HG03565 (cell line): Measurements from ENCODE around the gene ATP13A4.
"Not testable (repeated sequence)": the region's sequence is repeated elsewhere in the genome, so short reads cannot be mapped to it uniquely, and the experiment has no call there.

Experiments used
- ATAC-seq: cut with Tn5 transposase; IDR thresholded peaks from one replicate; pipeline ENCODE4 v1.9.1; 2021; ENCODE audit warnings: mild to moderate bottlenecking, moderate library complexity; ENCODE audit not compliant: unreplicated experiment

The ATP13A4 gene

DNA sequence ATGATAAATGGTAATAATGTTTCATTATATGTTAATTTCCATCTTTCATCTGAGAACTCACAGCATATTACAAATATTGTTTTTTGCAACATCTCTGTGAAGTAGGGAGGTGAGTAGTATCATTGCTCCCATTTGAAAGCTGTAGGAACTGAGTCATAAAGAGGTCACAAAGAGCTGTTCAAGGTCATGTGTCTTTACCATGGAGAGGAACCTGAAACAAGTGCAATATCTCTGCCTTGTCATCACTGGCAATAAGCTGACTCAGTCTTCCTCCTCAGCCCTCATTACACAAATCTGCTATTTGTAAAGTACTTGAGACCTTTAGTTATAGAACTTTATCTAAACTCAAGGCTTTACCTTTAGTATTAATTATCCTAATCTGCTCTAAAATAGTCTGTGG lies 4.4 kb upstream of the ATP13A4 start:
- no peak for ATAC-seq

DNA sequence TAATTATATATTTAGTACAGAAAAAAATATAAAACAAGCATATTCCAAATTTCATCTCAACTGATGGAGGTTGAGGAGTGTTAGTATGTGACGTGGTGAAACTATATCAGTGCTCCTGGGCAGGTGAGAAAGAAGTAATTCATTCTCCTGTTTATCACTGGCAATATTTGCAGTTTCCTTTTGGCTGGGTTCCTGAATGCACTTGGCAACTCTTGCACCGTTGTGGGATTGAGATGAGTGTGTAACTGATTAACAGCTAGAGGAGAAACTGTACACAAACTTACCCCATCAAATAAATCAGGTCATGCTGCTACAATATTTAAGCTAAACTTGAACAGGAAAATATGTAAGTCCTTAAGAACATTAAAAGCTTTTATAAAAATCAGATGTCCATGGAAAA lies 2.1 kb upstream of the ATP13A4 start:
- ATAC-seq, result no peak

DNA sequence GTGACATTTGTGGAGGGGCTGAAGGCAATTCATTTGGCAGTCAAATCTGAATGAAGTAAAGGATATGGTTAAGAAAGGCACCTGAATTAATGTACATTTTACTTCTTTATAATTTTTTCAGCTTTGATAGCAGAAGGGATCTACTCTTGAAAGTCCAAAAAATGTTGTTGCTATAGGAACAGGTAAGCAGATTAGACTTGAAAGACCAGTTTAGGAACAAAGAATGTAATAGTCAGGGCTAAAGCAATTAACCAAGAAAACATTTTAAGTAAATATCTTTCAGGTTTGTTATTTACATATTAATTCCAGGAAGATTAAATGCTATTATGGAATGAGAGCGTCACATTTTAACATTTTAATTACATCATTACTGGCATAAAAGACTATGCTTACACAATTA lies 1.1 kb downstream of the ATP13A4 start:
- ATAC-seq, result no peak

DNA sequence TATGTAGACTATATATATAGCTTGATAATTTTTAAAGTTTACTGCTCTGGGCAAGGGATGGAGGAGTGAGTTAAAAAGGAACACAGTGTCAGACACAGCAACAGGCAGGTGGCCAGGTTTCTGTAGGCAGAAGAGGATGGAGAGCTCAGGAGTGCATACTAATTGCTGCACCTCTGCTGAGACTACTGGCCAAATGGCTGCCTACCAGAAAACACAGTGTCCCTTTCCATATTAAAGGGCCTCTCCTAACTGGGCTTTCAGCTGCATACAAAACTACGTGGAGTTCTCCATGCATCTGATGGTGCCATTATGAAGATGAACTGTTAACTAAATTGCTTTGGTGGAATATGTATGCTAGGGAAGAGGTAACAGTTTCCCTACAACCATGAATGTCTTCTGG lies 1.8 kb downstream of the ATP13A4 start:
- no peak for ATAC-seq

DNA sequence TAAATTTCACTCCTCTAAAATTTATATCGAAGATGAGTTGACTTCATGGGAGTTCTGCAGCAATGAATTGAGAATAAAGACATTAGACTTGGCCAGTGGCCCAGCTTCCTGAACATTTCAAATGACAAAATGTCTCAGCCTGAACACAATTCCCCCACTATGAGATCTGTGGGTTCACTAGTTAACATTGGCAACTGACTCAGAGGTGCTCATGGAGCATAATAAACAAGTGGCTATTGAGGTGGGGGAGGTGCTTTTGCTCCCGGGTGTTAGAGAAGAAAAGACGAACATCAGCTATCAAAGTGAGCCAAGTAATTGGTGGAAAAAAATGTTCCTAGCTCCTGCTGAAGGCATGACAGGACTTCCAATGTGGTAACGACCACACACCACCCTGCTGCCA lies 6.3 kb downstream of the ATP13A4 start:
- no peak for ATAC-seq

DNA sequence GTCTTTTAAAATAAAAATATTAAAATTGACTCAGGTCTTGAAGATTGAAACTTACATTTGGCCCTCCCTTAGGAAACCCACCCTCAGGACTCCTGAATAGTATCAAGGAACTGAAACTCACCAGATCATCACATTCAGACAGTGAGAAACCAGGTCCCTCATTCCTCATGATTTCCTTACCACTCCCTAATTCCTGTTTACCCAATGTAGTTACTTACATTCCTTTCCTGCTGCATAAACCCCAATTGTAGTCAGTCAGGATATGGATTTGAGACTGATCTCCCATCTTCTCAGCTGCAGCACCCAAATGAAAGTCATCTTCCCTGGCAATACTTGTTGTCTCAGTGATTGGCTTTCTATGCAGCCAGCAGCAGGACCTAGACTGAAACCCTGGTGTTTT lies 8.6 kb downstream of the ATP13A4 start:
- no peak for ATAC-seq

DNA sequence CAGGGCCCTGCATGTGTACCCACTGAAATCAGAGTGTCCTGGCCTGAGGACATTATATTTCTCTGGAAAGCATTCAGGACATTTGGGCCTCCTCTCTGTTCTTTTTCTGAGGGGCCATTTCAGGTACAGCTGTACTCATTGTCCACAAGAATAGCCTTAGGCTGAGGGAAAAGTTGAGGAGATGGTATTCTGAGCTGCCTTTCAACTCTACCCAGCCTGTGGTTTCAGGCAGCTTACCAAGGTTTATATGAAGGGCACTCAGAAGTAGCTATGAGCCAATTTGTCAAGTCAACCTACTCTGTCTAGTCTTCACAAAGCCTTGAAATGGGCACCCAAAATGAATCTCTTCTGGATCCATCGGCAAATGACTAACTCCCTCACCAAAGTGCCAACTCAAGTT lies 9.4 kb downstream of the ATP13A4 start:
- no peak for ATAC-seq

DNA sequence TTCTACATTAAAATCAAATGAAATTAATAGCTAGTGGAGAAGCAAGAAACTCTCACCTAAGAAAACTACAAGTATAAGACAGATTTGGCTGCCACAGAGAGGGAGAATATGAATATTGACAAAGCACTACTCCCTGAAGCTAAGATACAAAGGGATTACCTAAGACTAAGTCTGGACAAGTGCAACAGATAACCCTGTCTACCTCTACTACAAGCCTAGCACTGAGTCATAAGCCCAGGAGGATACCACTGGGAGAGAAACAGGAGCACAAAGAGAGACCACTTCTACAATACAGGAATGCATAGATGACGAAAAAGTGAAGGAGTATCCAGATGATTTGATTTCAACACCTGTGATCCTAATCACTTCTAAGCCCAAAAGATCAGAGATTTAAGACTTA lies 10.4 kb downstream of the ATP13A4 start:
- no peak for ATAC-seq

DNA sequence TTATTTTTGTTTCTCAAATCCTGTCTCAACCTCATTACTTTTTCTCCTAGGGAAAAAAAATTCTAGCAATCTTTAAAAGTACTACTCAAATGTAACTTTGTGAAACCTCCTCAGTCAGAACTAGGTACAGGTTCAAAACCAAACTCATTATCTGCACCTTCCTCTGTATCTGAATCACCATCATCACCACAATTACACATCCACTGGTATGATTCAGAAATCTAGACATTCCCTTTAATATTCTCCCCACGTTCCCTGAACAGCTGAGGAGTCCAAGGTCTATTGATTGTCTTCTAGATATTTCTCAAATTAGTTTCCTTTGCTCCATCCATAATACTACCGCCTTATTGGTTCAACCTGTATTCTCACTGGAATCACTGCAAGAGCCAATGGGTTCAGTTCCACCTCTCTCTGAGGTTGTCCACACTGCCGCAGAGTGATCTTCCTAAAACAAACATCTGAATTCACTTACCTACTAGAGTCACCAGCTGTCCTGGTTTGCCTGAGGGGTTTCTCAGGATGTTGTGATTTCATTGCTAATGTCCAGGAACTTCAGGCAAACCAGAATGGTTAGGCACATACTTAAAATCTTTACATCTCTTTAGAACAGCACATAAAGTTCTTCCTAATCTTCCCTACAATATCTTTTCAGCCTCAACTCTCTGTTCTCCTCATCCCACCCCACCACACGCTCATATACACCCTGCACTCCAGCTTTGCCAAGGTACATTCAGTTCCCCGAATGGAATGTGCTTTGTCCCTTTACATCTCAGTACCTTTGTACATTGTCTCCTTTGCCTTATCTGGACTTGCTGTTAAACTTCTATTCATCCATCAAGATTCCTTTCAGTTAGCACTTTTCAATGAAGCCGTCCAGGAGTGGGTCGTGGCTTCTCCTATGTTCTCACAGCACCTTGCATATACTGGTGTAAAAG lies 24.2 kb downstream of the ATP13A4 start:
- no peak for ATAC-seq

DNA sequence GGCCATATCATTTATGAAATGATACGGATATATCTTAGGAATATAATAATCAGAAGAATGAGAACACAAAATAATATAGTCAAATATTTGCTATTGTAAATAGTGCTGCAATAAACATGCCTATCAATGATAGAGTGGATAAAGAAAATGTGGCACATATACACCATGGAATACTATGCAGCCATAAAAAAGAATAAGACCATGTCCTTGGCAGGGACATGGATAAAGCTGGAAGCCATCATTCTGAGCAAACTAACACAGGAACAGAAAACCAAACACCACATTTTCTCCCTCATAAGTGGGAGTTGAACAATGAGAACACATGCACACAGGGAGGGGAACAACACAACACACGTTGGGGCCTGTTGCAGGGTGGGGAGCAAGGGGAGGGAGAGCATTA lies 28.6 kb downstream of the ATP13A4 start:
- ATAC-seq, result not testable (repeated sequence)

DNA sequence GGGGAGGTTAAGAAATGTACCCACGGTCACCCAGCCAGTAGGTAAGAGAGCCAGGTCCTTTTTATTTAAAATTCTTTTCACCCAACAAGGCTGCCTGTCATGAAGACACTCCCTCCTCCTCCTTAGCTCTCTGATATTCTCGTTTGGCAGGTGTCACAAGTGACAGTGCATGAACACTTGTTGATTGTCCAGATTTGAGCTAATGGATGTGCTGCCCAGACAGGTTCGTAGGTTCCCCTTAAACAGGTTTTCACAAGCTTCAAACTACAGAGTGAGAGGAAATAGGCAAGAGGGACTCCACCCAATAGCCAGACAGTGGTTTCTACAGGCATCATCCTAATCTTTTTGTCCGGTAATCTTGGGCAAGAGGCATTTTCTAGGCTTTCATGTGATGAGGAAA lies 32.2 kb downstream of the ATP13A4 start:
- ATAC-seq, result no peak

DNA sequence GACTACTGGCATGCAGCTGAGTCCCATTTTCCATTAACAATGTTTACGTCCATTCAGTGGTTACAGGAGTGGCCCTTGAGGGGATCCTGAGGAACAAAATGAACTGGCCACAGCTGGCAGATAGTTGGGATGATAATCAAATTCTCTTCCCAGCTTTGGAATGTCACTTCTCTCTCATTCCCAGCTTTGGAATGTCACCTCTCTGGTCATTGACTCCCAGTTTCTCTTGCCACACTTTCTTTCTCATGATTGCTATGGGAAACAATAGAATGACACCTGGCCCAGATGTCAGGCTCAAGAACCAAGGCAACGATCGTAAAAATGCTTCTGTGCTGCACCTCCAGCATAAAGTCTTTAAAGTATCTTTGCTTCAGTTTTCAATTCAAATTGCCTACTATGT lies 34.0 kb downstream of the ATP13A4 start:
- ATAC-seq, result no peak

DNA sequence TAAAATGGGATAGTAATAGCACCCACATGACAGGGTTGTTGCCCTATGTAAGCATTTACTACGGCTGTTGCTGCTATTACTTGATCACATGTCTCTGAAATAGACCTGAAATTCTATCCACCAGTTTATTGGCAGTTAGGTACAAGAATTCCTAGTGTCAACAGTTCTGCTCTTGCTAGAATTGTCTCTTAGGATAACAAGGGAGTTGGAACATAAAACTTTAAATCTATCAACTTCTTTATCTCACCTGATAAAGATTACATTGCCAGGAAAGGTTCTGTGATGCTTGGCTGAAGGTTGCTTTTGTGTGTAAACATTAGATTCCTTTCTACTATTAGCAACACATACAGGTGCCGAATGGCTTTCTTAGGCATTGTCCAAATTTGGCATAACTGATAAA lies 38.7 kb downstream of the ATP13A4 start:
- ATAC-seq, result no peak

DNA sequence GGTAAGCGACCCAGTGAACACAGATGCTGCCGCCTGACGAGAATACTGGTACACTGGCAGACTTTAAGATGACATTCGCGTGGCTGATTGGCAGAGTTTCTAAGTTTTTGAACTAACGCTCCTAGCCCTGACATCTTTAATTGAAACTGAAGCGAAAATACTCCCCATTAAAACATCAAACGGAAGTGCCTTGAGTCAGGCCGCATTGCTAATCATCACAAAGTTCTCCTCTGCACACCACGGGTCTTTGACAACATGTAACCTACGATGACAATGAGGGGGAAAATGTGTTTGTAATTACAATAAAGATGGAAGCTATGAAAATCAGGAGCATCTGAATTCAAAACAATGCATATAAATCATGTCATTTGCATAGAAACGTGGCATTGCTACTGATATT lies 44.5 kb downstream of the ATP13A4 start:
- ATAC-seq, result no peak

DNA sequence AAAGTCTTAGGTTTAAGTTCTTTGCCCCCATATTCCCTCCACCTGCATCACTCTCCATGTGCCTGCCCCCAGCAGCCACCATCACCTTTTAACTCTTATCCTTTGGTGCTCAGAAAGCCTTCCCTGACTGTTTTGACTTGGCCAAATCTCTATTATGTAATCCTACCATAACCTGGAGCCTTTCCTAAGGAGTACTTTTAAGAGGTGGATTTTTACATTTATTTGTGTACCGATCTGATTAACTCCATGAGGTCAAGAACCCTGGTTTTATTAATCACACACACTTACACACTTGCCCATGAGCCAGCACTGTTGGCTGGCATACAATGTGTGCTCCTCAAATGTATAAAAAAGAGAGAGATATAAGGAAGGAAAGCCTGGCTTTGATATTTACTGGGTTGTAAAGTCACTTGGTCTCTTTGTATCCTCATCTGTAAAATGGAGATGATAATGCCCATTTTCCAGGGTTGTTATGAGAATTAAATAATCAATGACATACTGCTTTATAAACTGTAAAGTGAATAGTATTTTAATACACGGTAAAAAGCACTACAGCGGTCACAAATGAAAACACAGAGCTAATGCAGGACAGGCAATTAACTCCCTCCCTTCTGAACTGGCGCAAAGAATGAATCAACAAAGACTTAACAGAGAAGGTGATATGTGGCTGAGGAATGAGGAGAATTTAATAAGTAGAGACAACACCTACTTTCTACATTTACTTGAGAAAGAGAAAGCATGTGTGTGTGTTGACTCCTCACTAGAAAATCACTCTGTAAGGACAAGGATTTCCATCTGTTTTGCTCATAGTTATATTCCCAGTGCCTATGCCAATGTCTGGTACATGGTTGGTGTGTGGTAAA lies 45.4 kb downstream of the ATP13A4 start:
- ATAC-seq, result no peak

DNA sequence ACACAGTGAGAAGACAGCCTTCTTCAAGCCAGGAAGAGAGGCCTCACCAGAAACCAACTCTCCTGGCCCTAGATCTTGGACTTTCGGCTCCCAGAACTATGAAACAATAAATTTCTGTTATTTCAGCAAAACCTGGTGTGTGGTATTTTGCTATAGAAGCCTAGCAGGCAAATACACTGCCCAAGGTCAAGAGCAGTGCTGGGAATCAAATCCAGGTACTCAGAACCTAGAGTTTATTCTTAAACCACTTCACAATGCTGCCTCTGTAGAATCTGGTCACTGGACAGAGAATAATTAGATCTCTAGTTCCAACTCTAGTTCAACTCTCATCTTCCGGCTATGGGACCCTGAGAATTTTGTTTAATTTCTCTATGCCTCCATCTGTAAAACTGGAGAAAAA lies 46.6 kb downstream of the ATP13A4 start:
- ATAC-seq, result no peak

DNA sequence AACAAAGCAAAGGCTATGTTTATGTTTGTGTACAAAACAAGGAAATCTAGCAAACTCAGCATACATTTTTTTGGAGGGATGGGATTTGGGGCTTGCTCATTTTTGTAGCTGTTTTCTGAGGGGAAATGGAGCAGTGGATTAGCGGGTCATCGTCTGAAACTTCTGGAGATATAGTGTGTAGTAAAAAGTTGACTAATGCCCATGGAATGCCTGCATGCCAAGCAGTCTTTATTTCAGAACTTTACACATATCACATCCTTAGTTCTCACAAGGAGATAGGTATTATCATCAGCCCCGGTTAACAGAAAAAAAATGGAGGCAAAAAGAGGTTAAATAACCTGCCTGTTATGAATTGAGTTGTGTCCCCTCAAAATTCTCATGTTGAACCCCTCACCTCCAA lies 47.1 kb downstream of the ATP13A4 start:
- ATAC-seq, result no peak

DNA sequence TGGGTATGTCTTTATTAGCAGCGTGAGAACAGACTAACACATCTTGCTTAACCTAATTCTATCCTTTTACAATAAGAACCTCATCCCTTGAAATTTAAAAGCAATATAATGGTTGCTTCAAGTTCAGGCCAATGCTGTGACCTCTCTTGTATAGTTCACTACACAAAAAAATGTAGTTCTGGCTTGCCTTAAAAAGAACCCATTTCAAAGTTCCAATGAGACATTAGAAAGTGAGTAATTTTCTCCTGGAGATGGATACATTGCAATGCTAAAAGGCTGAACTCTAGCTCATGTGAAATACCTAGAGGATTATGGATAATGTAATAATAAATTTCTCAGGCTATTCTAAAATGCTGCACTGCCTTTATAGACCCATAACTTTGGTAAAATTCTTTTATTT lies 47.8 kb downstream of the ATP13A4 start:
- no peak for ATAC-seq

DNA sequence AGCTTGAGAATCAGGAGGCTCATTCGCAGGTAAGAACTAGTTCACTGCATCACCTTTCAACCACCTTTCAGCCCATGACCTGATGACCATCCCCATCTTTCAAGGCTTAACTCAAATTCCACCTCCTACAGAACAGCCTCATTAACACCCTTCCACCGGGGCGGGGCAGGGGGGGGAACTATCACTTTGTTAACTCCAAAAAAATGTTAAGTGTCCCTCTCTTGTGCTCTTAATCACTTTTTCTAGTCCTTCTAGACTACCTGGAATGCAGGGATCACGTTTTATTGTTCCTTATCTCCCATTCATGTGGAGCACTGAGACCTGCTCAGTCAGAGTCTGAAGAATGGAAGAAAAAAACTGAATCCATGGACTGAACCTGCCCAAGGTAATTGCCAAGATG lies 51.8 kb downstream of the ATP13A4 start:
- no peak for ATAC-seq

DNA sequence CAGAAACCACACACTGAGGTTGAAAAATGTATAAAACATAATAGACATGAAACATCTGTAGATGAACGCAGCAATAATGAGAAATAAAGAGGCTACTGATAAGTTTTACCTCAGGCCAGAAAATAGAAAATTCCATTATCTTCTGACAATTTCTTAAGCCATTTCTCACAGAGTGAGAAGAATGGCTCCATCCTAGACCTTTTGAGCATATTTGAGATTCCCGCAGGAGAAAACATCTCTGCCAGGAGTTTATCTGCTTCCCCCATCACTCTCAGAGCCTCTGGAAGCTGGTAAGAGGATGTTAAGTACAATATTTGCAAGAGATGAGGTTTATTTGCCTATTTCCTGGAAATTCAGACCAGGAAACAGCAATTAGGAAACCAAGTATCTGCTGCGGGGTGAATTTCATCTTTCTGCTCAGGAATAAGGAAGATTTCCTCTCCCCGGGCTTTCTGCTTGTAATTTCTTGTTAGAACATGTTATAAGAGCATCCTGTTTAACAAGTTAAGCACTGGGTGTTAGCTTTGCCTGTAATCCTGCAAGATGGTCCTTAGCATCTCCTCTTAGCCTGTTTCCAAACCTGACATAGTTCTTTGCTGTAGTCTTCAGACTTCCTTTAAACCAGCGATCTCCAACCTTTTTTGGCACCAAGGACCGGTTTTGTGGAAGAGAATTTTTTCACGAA lies 54.8 kb downstream of the ATP13A4 start:
- ATAC-seq, result no peak

DNA sequence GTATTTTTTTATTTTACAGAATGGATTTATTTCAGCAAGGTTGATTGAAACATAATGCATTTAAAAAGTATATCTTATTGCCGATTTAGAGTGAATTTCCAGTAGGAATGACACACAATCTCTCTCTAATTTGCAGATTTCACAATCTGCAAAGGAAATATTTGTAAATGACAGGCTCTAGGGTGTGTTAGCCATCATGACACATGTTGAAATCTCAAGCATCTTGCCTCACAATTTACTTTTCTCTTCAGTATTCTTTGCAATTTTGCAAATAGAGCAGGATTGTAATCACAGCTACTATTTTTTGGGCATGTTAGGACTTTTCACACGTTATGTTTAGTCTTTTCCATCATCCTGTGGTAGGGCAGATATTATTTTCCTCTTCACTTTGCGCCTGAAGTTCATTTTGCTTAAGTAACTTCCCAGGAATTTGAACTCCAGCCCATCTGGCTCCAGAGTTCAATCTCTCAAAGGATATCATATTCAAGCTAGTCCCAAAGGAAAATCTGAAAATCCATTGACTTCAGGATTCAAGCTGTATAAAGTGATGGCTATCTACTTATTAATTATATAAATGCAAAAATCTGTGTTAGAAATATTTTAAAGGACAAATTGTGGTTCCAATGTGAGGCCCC lies 55.4 kb downstream of the ATP13A4 start:
- ATAC-seq, result no peak
